OCI-LY7 (cell line): ENCODE measurements around the gene BORCS6. TPM values are rescaled to one million over a fixed set of nuclear protein-coding genes. Genes with fewer than 3 reads are reported as not detected.

Source experiments
- BruUV-seq: library from RNA; stranded (reverse); fragments of 400-500 nt; replicated peaks from 2 replicates; lab custom pipeline; 2021; lab: Mats Ljungman, UMichigan
- CTCF ChIA-PET: fragments of 300-600 bp; sonication (Branson Sonifier 250); formaldehyde crosslinking; loops from one replicate; lab custom pipeline; 2022; ENCODE audit warnings: antibody characterized with exemption; ENCODE audit not compliant: unreplicated experiment; lab: Charles Lee
- POLR2A ChIA-PET: fragments of 300-600 bp; sonication (Branson Sonifier 250); formaldehyde crosslinking; loops from one replicate; lab custom pipeline; 2022; ENCODE audit warnings: antibody characterized with exemption; lab: Charles Lee
- DNase-seq: peaks from one replicate; pipeline ENCODE4 v3.0.0-alpha.2; 2015; ENCODE audit warnings: low spot score
- H2AFZ ChIP-seq: fragments of 200-600 bp; sonication (generic), shearing (Covaris generic); 2 replicates; pipeline ENCODE4 v1.6.1; 2014; ENCODE audit warnings: mild to moderate bottlenecking, antibody characterized with exemption, low read length, moderate library complexity
- H3K27ac ChIP-seq: fragments of 200-600 bp; sonication (generic); 2 replicates; pipeline ENCODE4 v1.5.1; 2014; ENCODE audit warnings: mixed run types, low read depth, mild to moderate bottlenecking, moderate library complexity, low read length, inconsistent platforms; ENCODE audit not compliant: poor library complexity, severe bottlenecking
- H3K36me3 ChIP-seq: fragments of 200-600 bp; sonication (generic); 2 replicates; pipeline ENCODE4 v1.6.1; 2014; ENCODE audit warnings: mild to moderate bottlenecking, antibody characterized with exemption, low read length, moderate library complexity, mixed read lengths; ENCODE audit not compliant: insufficient read depth
- H3K4me1 ChIP-seq: fragments of 200-600 bp; sonication (generic); 2 replicates; pipeline ENCODE4 v1.5.1; 2014; ENCODE audit warnings: mild to moderate bottlenecking, low read length; ENCODE audit not compliant: insufficient read depth, poor library complexity, severe bottlenecking
- H3K4me2 ChIP-seq: fragments of 200-600 bp; sonication (generic); 2 replicates; pipeline ENCODE4 v1.6.1; 2014; ENCODE audit warnings: mild to moderate bottlenecking, low read length
- H3K4me3 ChIP-seq: fragments of 200-600 bp; sonication (generic); 2 replicates; pipeline ENCODE4 v1.5.1; 2014; ENCODE audit warnings: mild to moderate bottlenecking, low read depth, low read length; ENCODE audit not compliant: poor library complexity, severe bottlenecking
- H3K79me2 ChIP-seq: fragments of 200-600 bp; sonication (generic); 2 replicates; pipeline ENCODE4 v1.6.1; 2016; ENCODE audit warnings: low read depth, mild to moderate bottlenecking, low read length, moderate library complexity, mixed read lengths; ENCODE audit not compliant: insufficient read depth
- H3K9me2 ChIP-seq: fragments of 200-600 bp; sonication (generic); 2 replicates; pipeline ENCODE4 v1.6.1; 2016; ENCODE audit warnings: mild to moderate bottlenecking, low read length, mixed read lengths; ENCODE audit not compliant: insufficient read depth
- H3K9me3 ChIP-seq: fragments of 200-600 bp; sonication (generic); 2 replicates; pipeline ENCODE4 v1.6.1; 2014; ENCODE audit warnings: mild to moderate bottlenecking, mixed run types, low read length, mixed read lengths
- H4K20me1 ChIP-seq: fragments of 200-600 bp; sonication (generic); 2 replicates; pipeline ENCODE4 v1.6.1; 2014; ENCODE audit warnings: mild to moderate bottlenecking, antibody characterized with exemption, low read length, moderate library complexity, mixed read lengths; ENCODE audit not compliant: insufficient read depth
- EZH2phosphoT487 ChIP-seq: fragments of 200-600 bp; sonication (generic); IDR thresholded peaks from 2 replicates; pipeline ENCODE4 v1.6.1; 2018; ENCODE audit warnings: low read depth, borderline replicate concordance, mild to moderate bottlenecking, mixed run types, antibody characterized with exemption, low read length, moderate library complexity, mixed read lengths
- intact Hi-C: fragments of 100-400 bp; cut with micrococcal nuclease; formaldehyde crosslinking; loops from one replicate; pipeline ENCODE4 v1.10.0; 2022; ENCODE audit not compliant: unreplicated experiment
- total RNA-seq, 2 experiments: library from RNA; depleted of rRNA in 1 of 2; stranded (reverse); fragments of >200 nt in 1 of 2; shearing (Covaris generic) in 1 of 2; gene quantifications; 2 replicates each; pipeline ENCODE4 v1.2.3, GENCODE V29; 2014 to 2022
- TF ChIP-seq, protein P1 (sequence below): fragments of 200-600 bp; sonication (generic); conservative IDR thresholded peaks from 2 replicates; pipeline ENCODE4 v1.5.1; 2014; ENCODE audit warnings: mild to moderate bottlenecking, antibody characterized with exemption, low read length, moderate library complexity, mixed read lengths

Gene BORCS6
- total RNA-seq, 2 experiments from 2014 or later = 12.7 to 13.9 TPM

DNA sequence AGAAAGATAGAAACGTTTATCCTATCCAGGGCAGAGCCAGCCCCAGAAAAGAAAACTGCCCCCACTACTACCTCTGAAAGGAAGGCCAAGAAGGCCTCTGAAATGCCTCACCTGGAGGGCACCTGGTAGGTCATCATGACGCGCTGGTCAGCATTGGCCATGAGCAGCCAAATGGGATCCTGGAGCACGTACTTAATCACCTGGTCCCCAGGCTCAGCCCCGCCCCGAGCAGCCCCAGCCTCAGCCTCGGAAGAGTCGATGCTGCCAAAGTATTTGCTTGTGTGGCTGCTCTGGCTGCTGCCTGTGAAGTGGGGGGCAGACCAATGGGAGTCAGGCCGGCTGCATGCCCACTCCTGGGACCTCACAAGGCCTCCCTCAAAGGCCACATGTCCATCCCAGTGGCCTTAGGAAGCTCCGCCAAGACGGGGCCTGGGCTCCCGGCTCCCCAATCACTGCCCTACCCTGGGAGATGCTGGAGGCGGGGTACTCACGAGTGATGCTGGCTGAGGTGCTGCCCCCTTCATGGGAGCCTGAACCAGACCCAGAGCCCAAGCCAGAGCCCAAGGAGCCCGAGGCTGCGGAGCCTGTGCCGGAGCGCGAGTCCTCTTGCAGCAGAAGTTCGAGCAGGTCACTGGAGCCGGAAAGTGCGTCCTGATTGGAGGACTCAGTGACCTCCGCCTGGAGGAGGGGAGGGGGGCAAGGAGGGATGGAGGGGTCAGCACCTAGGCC, 47.7 kb downstream of the BORCS6 start:
- Histone ChIP-seq H3K9me2 (no peaks in the 10 kb centered on the region), H3K9me3 (no peaks in the 10 kb centered on the region), H3K4me2 (no peak overlapping the region), H4K20me1 (no peaks in the 10 kb centered on the region), H3K4me1 (peaks cover 16% of the 10 kb centered on the region), H3K4me3 (no peak overlapping the region), H2AFZ (no peak overlapping the region), H3K27ac (no peak overlapping the region), H3K79me2 (no peaks in the 10 kb centered on the region), H3K36me3 (peaks cover 59% of the 10 kb centered on the region)
- ChIA-PET CTCF (no interaction called here), POLR2A (no interaction called here)
- TF ChIP-seq, protein P1, sequence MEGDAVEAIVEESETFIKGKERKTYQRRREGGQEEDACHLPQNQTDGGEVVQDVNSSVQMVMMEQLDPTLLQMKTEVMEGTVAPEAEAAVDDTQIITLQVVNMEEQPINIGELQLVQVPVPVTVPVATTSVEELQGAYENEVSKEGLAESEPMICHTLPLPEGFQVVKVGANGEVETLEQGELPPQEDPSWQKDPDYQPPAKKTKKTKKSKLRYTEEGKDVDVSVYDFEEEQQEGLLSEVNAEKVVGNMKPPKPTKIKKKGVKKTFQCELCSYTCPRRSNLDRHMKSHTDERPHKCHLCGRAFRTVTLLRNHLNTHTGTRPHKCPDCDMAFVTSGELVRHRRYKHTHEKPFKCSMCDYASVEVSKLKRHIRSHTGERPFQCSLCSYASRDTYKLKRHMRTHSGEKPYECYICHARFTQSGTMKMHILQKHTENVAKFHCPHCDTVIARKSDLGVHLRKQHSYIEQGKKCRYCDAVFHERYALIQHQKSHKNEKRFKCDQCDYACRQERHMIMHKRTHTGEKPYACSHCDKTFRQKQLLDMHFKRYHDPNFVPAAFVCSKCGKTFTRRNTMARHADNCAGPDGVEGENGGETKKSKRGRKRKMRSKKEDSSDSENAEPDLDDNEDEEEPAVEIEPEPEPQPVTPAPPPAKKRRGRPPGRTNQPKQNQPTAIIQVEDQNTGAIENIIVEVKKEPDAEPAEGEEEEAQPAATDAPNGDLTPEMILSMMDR = no peak
- no peak for TF ChIP-seq EZH2phosphoT487
- intact Hi-C loops = no loop called here
- DNase-seq = no peak
- BruUV-seq = no TSS peak

DNA sequence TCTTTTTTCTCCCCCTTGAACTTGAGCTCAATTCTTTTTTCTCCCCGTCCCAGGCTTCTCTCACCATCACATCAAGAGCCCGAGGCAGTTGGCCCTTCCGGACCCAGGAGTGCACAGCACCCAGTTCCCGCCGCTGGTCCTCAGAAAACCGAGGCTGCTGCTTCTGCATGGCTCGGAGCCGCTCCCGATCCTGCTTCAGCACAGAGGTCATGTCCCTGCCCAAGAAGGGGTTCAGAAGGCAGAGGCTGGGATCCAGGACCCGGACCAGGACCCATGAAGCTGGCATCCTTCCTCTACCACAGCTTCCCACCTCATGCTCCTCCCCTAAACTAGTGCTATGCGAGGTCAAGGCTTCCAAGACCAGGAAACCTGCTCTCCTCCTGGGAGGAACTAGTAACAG, 48.2 kb downstream of the BORCS6 start:
- intact Hi-C loops = no loop called here
- peaks cover 18% of the 10 kb centered on the region for H3K4me1 ChIP-seq
- no peak overlapping the region for H3K4me3 ChIP-seq
- H3K9me2 ChIP-seq = no peaks in the 10 kb centered on the region
- peaks cover 54% of the 10 kb centered on the region for H3K36me3 ChIP-seq
- no peak overlapping the region for H3K4me2 ChIP-seq
- CTCF ChIA-PET = no interaction called here
- no TSS peak for BruUV-seq
- H4K20me1 ChIP-seq = no peaks in the 10 kb centered on the region
- H3K9me3 ChIP-seq = no peaks in the 10 kb centered on the region
- H3K27ac ChIP-seq = no peak overlapping the region
- POLR2A ChIA-PET = interaction anchor here (0.8 to 1.4 kb wide), 2 partner anchors 9 kb away, joined by 3 to 4 read pairs; no protein-coding TSS in a partner anchor
- TF ChIP-seq, protein P1 = no peak
- no peak for TF ChIP-seq EZH2phosphoT487
- no peak for DNase-seq
- H3K79me2 ChIP-seq = no peaks in the 10 kb centered on the region
- H2AFZ ChIP-seq = no peak overlapping the region

DNA sequence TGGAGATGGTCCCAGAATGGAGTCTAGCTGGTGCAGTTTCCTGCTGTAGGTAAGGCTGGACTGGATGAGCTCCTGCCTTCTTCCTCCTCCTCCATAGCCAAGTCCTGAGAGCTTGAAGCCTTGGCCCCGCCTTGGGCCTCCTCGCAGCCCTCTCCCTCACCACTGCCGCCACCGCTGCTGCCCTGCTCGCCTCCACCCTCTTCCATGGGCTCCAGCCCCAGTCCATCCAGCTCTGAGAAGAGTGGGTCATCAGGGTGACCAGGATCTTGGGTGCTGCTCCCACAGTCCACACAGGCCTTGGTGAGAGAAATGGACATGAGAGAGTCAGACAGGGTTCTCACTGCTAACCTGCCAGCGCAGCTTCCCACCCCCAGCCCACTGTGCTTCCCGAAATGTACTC, 48.9 kb downstream of the BORCS6 start:
- intact Hi-C loops = no loop called here
- Histone ChIP-seq H3K9me2 (no peaks in the 10 kb centered on the region), H3K4me1 (peaks cover 18% of the 10 kb centered on the region), H3K4me2 (no peak overlapping the region), H4K20me1 (no peaks in the 10 kb centered on the region), H3K27ac (no peak overlapping the region), H3K4me3 (no peak overlapping the region), H3K36me3 (peaks cover 47% of the 10 kb centered on the region), H3K79me2 (no peaks in the 10 kb centered on the region), H2AFZ (no peak overlapping the region), H3K9me3 (no peaks in the 10 kb centered on the region)
- TF ChIP-seq, protein P1 = no peak
- no peak for TF ChIP-seq EZH2phosphoT487
- BruUV-seq = no TSS peak
- DNase-seq = no peak
- POLR2A ChIA-PET = interaction anchor here (0.8 to 1.4 kb wide), 2 partner anchors 9 to 10 kb away, joined by 3 to 4 read pairs; no protein-coding TSS in a partner anchor
- CTCF ChIA-PET = no interaction called here
